Measurements from ENCODE around the gene RUNX2. TPM values are rescaled to one million over a fixed set of nuclear protein-coding genes. Genes with fewer than 3 reads are reported as not detected.
A peak's percentile ranks its signal among the peaks of the same experiment; 100 is the strongest.

The RUNX2 gene
- total and polyA plus RNA-seq, 9 of the 15 experiments (the other 6 are each of a cell fraction or from before 2014, with no cell fraction given): 0.29 to 1.00 (median 0.43) TPM

DNA sequence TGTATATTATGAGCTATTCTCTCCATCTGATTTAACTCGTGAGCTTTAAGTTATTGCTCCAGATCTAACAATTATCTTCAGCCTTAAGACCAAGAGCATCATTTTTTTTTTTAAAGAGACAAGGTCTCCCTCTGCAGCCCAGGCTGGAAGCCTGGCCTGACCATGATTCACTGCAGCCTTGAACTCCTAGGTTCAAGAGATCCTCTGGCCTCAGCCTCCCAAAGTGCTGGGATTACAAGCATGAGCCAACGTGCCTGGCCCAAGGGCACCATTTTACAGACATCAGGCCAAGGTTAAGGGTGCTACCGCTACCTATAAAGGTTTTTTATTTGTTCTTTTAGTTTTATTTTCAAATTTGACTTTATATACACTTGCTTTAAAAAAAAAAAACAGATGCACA, 47.3 kb downstream of the RUNX2 start (continued):
- TF ChIP-seq, protein P1, sequence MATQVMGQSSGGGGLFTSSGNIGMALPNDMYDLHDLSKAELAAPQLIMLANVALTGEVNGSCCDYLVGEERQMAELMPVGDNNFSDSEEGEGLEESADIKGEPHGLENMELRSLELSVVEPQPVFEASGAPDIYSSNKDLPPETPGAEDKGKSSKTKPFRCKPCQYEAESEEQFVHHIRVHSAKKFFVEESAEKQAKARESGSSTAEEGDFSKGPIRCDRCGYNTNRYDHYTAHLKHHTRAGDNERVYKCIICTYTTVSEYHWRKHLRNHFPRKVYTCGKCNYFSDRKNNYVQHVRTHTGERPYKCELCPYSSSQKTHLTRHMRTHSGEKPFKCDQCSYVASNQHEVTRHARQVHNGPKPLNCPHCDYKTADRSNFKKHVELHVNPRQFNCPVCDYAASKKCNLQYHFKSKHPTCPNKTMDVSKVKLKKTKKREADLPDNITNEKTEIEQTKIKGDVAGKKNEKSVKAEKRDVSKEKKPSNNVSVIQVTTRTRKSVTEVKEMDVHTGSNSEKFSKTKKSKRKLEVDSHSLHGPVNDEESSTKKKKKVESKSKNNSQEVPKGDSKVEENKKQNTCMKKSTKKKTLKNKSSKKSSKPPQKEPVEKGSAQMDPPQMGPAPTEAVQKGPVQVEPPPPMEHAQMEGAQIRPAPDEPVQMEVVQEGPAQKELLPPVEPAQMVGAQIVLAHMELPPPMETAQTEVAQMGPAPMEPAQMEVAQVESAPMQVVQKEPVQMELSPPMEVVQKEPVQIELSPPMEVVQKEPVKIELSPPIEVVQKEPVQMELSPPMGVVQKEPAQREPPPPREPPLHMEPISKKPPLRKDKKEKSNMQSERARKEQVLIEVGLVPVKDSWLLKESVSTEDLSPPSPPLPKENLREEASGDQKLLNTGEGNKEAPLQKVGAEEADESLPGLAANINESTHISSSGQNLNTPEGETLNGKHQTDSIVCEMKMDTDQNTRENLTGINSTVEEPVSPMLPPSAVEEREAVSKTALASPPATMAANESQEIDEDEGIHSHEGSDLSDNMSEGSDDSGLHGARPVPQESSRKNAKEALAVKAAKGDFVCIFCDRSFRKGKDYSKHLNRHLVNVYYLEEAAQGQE (IDR thresholded peaks at IDR 0.05; ENCODE audit: borderline replicate concordance): peak; percentile 6; the same call in 1 of the 2 replicates
- TF ChIP-seq, protein P1 (CRISPR knock-in tag; IDR thresholded peaks at IDR 0.05; ENCODE audit: low read depth): no peak
- no peak for TF ChIP-seq PTRF (tag; IDR thresholded peaks at IDR 0.05)
- TF ChIP-seq, protein P2, sequence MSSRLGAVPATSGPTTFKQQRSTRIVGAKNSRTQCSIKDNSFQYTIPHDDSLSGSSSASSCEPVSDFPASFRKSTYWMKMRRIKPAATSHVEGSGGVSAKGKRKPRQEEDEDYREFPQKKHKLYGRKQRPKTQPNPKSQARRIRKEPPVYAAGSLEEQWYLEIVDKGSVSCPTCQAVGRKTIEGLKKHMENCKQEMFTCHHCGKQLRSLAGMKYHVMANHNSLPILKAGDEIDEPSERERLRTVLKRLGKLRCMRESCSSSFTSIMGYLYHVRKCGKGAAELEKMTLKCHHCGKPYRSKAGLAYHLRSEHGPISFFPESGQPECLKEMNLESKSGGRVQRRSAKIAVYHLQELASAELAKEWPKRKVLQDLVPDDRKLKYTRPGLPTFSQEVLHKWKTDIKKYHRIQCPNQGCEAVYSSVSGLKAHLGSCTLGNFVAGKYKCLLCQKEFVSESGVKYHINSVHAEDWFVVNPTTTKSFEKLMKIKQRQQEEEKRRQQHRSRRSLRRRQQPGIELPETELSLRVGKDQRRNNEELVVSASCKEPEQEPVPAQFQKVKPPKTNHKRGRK (tag; IDR thresholded peaks at IDR 0.05): no peak
- TF ChIP-seq SAFB (IDR thresholded peaks at IDR 0.05; ENCODE audit: borderline replicate concordance, low read depth, low read length): no peak
- TF ChIP-seq KLF6 (CRISPR knock-in tag; IDR thresholded peaks at IDR 0.05; ENCODE audit: borderline replicate concordance): no peak
- peak; percentile 12 to 31; a peak in 2 of 4 replicates for TF ChIP-seq RAD21 (CRISPR knock-in tag; conservative IDR thresholded peaks at IDR 0.05 in 1 of 2, IDR thresholded peaks at IDR 0.05 in 1 of 2)
- TF ChIP-seq CTCF (IDR thresholded peaks at IDR 0.05 in 2 of 3, conservative IDR thresholded peaks at IDR 0.05 in 1 of 3; ENCODE audit: insufficient read depth in 2 of 3, low read depth in 1 of 3, low read length in 3 of 3): peak in 1 of 3 experiments; percentile 29; a peak in 2 of 6 replicates
- TF ChIP-seq ZMIZ1 (IDR thresholded peaks at IDR 0.05; ENCODE audit: low read depth in 2 of 2, low read length in 2 of 2): no peak
- no peak for TF ChIP-seq E2F3 (CRISPR knock-in tag; IDR thresholded peaks at IDR 0.05)
- TF ChIP-seq PHTF2 (CRISPR knock-in tag; IDR thresholded peaks at IDR 0.05): no peak
- TF ChIP-seq NR1H2 (CRISPR knock-in tag; IDR thresholded peaks at IDR 0.05): no peak
- TF ChIP-seq SREBF1 (IDR thresholded peaks at IDR 0.05; ENCODE audit: borderline replicate concordance, low read depth, low read length): no peak

Measured in K562 (cell line).